Neutrophil (primary cell): ENCODE data around the gene DHRS13.

Experiments
- H3K27ac ChIP-seq: fragments of 200-600 bp; sonication (generic); 2 replicates; pipeline ENCODE4 v1.5.1; 2016; ENCODE audit warnings: mild to moderate bottlenecking, moderate library complexity
- H3K27me3 ChIP-seq: fragments of 200-600 bp; sonication (generic); 2 replicates; pipeline ENCODE4 v1.6.0; 2016; ENCODE audit warnings: mild to moderate bottlenecking
- H3K36me3 ChIP-seq: fragments of 200-600 bp; sonication (generic); 2 replicates; pipeline ENCODE4 v1.5.1; 2017
- H3K4me1 ChIP-seq, 2 experiments: fragments of 200-600 bp in 1 of 2; sonication (generic) in 1 of 2; 1 replicate in 1 of 2; 2 replicates in 1 of 2; pipeline versions ENCODE4 v1.5.1 to v1.6.1; 2013 to 2016; ENCODE audit warnings: low read depth in 1 of 2, low read length in 1 of 2, mild to moderate bottlenecking in 1 of 2, moderate library complexity in 1 of 2; ENCODE audit not compliant: control insufficient read depth in 1 of 2, insufficient read depth in 1 of 2
- H3K4me3 ChIP-seq, 2 experiments: fragments of 200-600 bp in 1 of 2; sonication (generic) in 1 of 2; 1 replicate in 1 of 2; 2 replicates in 1 of 2; pipeline ENCODE4 v1.5.1; 2013 to 2016; ENCODE audit warnings: low read depth in 1 of 2, low read length in 1 of 2, mild to moderate bottlenecking in 1 of 2, moderate library complexity in 1 of 2
- H3K9me3 ChIP-seq: fragments of 200-600 bp; sonication (generic); 2 replicates; pipeline ENCODE4 v1.5.1; 2016
- TF ChIP-seq, protein P1 (sequence below): fragments of 200-600 bp; sonication (generic); IDR thresholded peaks from 2 replicates; pipeline ENCODE4 v1.5.1; 2016; ENCODE audit warnings: antibody characterized with exemption

DHRS13 gene, protein sequence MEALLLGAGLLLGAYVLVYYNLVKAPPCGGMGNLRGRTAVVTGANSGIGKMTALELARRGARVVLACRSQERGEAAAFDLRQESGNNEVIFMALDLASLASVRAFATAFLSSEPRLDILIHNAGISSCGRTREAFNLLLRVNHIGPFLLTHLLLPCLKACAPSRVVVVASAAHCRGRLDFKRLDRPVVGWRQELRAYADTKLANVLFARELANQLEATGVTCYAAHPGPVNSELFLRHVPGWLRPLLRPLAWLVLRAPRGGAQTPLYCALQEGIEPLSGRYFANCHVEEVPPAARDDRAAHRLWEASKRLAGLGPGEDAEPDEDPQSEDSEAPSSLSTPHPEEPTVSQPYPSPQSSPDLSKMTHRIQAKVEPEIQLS

DNA sequence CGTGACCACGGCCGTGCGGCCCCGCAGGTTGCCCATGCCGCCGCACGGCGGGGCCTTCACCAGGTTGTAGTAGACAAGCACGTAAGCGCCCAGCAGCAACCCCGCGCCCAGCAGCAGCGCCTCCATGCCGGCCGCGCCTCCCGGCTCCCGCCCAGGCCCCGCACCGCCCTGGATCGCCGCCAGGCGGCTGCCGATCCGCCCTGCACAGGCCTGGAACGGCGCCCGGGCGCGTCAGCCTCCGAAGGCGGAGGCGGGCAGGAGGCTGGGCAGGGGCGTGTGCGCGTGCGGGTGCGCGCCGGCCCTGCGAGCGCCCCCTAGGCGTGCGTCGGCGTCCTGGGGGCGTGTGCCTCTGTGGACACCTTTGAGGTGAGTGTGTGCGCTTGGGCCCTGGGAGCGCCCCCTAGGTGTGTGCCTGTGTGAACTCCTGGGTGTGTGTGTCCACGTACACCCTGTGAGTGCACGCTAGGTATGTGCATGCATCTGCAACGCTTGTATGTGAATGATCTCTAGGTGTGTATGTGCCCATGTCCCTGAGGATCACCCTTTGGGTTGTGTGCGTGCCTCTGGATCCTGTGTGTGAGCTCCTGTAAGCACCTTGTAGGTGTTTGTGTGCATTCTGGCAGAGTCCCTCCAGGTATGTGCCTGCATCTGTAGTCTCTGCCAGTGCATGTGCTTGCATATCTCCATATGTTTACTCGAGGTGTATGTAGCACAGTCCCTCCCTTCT is at the start of gene DHRS13:
DHRS13 (minus strand) TSS at position 261 of the 727 bp plus-strand sequence; CDS start at position 126, 135 bp downstream.
- no peaks in the 10 kb centered on the region for H3K27me3 ChIP-seq
- TF ChIP-seq, protein P1, sequence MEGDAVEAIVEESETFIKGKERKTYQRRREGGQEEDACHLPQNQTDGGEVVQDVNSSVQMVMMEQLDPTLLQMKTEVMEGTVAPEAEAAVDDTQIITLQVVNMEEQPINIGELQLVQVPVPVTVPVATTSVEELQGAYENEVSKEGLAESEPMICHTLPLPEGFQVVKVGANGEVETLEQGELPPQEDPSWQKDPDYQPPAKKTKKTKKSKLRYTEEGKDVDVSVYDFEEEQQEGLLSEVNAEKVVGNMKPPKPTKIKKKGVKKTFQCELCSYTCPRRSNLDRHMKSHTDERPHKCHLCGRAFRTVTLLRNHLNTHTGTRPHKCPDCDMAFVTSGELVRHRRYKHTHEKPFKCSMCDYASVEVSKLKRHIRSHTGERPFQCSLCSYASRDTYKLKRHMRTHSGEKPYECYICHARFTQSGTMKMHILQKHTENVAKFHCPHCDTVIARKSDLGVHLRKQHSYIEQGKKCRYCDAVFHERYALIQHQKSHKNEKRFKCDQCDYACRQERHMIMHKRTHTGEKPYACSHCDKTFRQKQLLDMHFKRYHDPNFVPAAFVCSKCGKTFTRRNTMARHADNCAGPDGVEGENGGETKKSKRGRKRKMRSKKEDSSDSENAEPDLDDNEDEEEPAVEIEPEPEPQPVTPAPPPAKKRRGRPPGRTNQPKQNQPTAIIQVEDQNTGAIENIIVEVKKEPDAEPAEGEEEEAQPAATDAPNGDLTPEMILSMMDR, result peak; percentile 100
- no peaks in the 10 kb centered on the region for H3K9me3 ChIP-seq
- H3K36me3 ChIP-seq, result peaks cover 50% of the 10 kb centered on the region
- H3K4me3 ChIP-seq, result peak within 1 kb of the TSS; percentile 84 to 85
- peaks cover 45 to 46% of the 10 kb centered on the region in 2 experiments for H3K4me1 ChIP-seq
- H3K27ac ChIP-seq, result peak within 1 kb of the TSS; percentile 94

DNA sequence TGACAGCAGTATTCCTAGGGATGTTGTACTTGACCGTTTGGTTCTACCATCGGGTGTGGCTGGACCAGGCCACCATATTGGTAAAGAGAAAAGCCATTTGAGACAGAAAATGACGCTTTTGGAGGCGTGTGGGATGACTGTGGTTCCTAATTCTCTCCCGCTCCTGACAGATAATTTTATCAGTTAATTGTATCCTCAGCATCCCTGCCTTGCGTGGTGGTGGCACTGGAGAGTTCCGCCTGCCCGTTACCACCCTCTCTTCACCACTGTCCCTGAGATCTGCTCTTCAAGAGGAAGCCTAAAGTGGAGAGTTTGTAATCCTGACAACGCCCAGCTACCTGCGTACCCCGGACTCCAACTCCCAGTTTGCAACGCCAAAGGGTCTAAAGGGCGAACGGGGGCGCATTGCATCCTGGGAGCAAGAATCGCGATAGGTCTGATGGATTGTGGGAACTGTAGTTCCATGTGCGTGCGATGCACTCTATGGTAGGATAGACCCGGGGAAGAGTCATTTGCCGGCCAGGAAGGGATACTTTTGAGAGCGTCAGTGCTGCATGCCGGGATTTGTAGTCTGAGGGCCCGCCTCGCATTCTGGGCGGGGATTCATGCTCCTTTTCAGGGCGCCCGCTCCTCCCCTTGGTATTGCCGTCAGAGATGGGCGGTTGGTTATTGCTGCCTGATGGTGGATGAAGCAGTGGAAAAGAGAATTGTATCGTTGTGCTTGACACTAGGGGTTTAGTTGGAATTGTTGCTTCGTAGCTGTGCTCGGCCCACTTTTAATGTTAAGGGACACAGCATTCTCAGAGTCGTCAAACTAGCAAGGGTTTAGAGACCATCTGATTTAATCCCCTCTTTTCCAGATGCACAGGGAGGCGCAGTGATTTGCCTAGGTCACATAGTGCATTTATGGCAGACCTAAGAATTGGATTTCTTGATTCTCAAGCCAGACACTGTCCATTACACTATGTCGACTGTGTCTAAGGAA is 49.4 kb upstream of the DHRS13 start:
- no peaks in the 10 kb centered on the region for H3K36me3 ChIP-seq
- peak overlapping the region; percentile 97 to 98 for H3K4me3 ChIP-seq
- TF ChIP-seq, protein P1, result peak; percentile 25
- H3K4me1 ChIP-seq, result peaks cover 31 to 36% of the 10 kb centered on the region in 2 experiments
- no peaks in the 10 kb centered on the region for H3K9me3 ChIP-seq
- no peaks in the 10 kb centered on the region for H3K27me3 ChIP-seq
- H3K27ac ChIP-seq, result peak overlapping the region; percentile 98

DNA sequence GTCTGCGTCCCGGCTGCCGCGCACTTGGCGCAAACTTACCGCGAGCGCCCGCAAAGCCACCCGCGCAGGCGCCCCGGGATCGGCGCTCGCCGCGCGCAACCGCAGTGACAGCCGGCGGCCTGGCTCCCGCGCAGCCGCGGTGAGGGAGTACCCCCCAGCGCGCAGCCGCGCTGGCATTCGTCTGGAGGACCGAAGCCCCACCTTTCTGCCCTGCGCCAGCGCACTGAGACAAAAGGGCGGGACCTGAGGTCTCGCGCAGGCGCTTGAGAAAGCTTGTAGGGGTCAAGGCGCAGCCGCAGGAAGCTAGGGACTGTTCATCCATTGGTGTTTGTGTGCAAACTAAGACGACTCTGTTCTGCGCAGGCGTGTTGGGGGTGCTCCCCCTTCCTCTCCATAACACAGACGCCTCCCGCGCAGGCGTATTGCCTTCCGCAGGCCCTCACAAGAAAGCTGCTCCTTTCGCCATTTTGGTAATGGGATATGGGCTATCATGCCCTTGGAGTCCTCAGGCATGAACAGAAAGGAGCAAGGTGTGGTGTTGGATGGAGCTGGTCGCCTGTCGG is 48.6 kb upstream of the DHRS13 start, which contains the start of gene PHF12:
PHF12 (minus strand) TSS at position 91 of the 563 bp plus-strand sequence. CDS start 558 bp downstream, outside the sequence.
- H3K4me3 ChIP-seq, result peak within 1 kb of the TSS; percentile 97 to 98
- H3K27ac ChIP-seq, result peak within 1 kb of the TSS; percentile 98
- no peaks in the 10 kb centered on the region for H3K9me3 ChIP-seq
- peaks cover 39 to 43% of the 10 kb centered on the region in 2 experiments for H3K4me1 ChIP-seq
- no peaks in the 10 kb centered on the region for H3K27me3 ChIP-seq
- no peaks in the 10 kb centered on the region for H3K36me3 ChIP-seq
- TF ChIP-seq, protein P1, result peak; percentile 13

DNA sequence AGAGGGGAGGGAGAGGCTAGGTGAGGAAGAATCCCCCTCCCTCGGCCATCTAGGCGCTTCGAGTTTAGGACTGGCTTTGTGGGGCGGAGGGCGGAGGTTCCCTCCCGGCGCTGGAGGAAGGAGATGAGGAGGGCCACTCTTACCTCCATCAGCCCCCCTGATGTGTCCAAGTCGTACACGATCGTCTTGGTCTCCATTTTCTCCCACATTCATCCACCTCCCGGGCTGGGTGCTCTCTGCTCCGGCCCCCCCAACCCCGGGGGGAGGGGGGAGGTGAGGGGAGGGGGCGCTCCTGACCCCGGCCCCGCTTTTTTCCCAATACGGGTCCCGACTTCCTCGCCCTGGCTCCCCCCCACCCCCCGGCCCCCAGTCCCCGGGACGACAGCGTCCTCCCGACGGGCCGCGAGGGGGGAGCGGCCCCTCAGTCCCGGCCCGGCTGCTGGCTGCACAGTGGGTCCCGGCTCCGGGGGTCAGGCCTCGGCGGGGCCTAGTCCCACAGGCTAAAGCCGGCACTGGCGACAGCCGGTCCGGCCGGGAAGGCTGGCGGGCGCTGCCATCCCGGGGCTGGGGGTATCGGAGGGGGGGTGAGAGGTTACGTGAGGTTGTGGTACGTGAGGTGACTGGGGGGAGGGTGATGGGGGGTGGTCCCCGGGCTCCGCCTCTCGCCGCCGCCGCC is 48.0 kb upstream of the DHRS13 start:
- Histone ChIP-seq H3K27ac (peak overlapping the region; percentile 98), H3K9me3 (no peaks in the 10 kb centered on the region), H3K4me1 (peaks cover 45 to 50% of the 10 kb centered on the region in 2 experiments), H3K36me3 (no peaks in the 10 kb centered on the region), H3K4me3 (peak overlapping the region; percentile 97 to 98), H3K27me3 (no peaks in the 10 kb centered on the region)
- TF ChIP-seq, protein P1, result no peak
